Loucy (cell line): ENCODE results near the gene ARIH2.

ENCODE experiments used
- CTCF ChIP-seq: fragments of 200-600 bp; sonication (generic); conservative IDR thresholded peaks from 2 replicates; pipeline ENCODE4 v1.5.1; 2014; ENCODE audit warnings: mild to moderate bottlenecking, antibody characterized with exemption, low read length
- EZH2phosphoT487 ChIP-seq: fragments of 200-600 bp; IDR thresholded peaks from 2 replicates; pipeline ENCODE4 v1.6.1; 2018; ENCODE audit warnings: antibody characterized with exemption, mild to moderate bottlenecking, moderate library complexity, borderline replicate concordance

GRCh38 chr3:49023775-49024174 is 105.1 kb downstream of the ARIH2 start:
- TF ChIP-seq CTCF (no peak), EZH2phosphoT487 (no peak)
